Measurements from ENCODE around the gene CKAP5. TPM values are rescaled to one million over a fixed set of nuclear protein-coding genes. Genes with fewer than 3 reads are reported as not detected.

CKAP5 gene
- total RNA-seq, 4 donors from 2014 or later, result 30.7 to 42.3 (median 36.5) TPM

DNA sequence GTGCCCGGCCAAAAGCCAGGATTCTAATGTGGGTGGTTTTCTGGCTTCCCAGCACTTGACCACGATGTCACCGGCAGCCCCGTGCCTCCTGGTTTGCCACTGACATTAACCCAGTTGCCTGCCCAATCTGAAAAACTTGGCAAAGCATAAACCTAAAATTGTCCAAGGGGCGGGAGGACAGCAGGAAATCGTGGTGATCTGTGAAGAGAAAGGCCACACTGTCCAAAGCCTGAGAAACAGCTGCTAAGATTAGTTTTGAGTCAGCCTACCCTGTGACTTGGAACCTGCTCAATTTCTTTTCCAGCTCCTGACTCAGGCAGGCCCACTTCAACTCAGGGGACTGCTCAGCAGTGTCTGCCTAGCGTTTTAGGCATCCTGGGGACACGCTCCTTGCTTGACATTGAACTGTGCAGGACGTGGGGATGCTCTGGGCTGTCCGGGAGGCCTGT lies 135.2 kb downstream of the CKAP5 start:
- TF ChIP-seq, protein P1, sequence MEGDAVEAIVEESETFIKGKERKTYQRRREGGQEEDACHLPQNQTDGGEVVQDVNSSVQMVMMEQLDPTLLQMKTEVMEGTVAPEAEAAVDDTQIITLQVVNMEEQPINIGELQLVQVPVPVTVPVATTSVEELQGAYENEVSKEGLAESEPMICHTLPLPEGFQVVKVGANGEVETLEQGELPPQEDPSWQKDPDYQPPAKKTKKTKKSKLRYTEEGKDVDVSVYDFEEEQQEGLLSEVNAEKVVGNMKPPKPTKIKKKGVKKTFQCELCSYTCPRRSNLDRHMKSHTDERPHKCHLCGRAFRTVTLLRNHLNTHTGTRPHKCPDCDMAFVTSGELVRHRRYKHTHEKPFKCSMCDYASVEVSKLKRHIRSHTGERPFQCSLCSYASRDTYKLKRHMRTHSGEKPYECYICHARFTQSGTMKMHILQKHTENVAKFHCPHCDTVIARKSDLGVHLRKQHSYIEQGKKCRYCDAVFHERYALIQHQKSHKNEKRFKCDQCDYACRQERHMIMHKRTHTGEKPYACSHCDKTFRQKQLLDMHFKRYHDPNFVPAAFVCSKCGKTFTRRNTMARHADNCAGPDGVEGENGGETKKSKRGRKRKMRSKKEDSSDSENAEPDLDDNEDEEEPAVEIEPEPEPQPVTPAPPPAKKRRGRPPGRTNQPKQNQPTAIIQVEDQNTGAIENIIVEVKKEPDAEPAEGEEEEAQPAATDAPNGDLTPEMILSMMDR (IDR thresholded peaks at IDR 0.05; ENCODE audit: low read depth), result no peak

DNA sequence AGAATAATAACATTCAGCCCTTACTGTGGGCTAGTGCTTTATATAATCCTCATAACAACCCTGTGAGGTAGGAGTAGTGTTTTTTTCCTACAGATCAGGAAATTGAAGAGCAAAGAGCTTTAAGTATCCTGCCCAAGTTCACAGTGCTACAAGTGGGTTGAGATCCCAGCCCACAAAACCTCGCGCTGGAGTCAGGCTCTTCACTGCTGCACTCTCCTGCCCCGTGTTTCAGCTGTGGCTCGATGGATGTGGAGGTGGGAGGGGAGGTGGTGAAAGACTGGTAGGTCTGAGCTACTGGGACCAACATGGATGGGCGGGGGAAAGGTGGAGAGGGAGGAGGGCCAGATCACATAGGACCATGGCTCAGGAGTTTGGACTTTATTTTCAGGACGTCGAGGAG lies 139.2 kb downstream of the CKAP5 start:
- TF ChIP-seq, protein P1 (IDR thresholded peaks at IDR 0.05; ENCODE audit: low read depth), result no peak

DNA sequence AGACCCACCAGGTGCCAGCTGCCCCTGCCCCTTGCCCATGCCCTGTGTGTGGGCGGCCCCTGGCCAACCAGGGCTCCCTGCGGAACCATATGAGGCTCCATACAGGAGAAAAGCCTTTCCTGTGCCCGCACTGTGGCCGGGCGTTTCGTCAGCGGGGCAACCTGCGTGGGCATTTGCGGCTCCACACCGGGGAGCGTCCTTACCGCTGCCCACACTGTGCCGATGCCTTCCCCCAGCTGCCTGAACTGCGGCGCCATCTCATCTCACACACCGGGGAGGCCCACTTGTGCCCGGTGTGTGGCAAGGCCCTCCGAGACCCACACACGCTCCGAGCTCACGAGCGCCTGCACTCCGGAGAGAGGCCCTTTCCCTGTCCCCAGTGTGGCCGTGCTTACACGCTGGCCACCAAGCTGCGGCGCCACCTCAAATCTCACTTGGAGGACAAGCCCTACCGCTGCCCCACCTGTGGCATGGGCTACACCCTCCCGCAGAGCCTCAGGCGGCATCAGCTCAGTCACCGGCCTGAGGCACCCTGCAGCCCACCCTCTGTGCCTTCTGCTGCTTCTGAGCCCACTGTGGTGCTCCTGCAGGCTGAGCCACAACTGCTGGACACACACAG lies 140.9 kb downstream of the CKAP5 start:
- TF ChIP-seq, protein P1 (IDR thresholded peaks at IDR 0.05; ENCODE audit: low read depth), result no peak

DNA sequence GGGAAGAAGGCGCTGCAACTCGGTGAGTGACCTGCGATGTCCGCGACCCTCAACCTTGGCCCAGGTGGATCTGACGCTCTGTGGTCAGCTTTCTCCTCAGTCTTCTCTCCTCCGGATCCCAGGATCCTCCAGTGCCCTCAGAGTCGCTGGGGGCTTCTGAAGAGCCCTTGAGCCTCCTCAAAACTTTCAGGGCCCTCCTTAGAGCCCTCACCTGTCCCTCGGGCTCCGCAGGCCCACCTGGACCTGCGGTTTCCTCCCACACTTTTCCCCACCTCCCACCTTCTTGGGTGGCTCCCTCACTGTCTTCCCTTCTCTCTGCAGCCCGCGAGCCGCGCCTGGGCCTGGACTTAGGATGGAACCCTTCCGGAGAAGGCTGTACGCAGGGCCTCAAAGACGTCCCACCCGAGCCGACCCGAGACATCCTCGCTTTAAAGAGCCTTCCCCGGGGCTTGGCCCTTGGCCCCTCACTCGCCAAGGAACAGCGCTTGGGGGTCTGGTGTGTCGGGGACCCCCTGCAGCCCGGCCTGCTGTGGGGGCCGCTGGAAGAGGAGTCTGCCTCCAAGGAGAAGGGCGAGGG lies 144.9 kb downstream of the CKAP5 start:
- TF ChIP-seq, protein P1 (IDR thresholded peaks at IDR 0.05; ENCODE audit: low read depth), result no peak

DNA sequence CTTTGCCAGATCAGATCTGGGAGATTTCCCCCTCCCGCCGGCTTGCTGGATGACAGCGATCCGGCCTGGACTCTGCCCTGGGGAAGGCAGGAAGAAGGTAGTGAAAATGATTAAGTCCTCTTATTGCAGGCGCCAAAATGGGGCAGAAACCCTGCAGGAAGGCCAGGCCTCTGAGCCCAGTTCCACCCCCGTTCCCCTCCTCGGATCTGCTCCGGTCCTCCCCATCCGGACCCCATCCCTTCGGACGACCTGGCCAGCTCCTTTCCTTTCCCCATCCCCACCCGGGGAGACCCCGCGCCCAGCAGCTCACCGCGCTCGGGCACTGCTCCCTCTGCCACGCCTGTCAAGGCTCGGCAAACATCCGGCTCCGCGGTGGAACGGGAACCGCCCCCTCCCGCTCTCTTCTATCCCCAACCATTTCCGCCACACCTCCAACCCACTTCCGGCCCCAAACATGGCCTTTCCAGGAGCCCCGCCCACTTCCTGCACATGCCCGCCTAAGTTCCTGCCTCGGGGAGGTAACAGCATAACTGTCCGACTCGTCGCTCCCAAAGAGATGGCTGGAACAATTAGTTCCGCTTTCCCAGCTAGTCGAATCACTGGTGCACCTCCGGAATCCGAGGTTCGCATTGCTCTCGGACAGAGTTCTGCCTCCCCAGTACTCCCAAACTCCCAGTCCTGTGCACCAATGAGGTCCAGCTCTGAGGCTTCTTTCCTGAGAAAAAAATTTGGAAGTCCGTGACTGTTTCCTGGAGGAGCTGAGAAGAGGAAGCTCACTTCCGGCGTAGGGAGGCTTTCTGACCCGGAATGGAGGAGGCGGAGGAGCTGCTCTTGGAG lies 145.6 kb downstream of the CKAP5 start, which contains the start of the genes ARHGAP1 and ZNF408:
ARHGAP1 (minus strand) TSS at position 379 of the 837 bp plus-strand sequence. CDS start 4,512 bp downstream, outside the sequence.
ZNF408 (plus strand) TSS at position 791 of the 837 bp plus-strand sequence; CDS start at position 808, 17 bp downstream.
- TF ChIP-seq, protein P1 (IDR thresholded peaks at IDR 0.05; ENCODE audit: low read depth), result no peak

DNA sequence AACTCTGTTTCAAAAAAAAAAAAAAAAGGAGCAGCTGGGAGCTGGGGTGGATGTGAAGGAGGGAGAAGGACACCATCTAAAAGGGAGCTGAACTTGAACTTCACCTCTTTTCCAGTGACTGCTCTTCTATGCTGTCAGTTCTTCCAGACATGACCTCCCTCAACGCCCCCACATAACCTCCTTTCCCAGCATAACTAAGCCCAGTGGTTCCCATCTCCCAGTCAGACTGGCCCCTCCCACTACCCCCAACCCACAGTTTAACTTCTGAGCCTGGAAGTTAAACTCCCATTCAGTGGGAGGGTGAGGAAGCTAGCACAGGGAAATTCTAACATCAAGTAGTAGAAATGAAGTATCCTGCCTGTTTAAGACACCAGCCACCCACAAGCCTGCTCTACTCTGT lies 147.5 kb downstream of the CKAP5 start:
- TF ChIP-seq, protein P1 (IDR thresholded peaks at IDR 0.05; ENCODE audit: low read depth), result no peak

DNA sequence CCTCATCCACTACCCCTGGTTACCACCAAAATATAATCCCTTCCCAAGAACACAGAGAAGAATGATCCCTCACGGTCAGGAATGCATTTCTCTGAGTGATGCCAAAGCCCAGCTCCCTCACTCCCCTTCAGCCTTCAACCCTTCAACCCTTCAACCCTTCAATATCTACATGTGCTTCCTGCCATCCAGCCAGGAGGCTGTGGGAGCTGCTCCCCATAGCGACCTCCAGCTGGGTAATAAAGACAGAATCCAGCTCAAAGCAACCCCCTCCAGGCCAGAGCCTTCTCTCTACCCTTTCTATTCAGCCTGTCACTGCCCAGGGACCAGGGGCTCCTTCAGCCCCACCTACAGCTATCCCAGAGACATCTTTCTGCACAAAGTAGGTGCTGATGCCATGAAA lies 148.4 kb downstream of the CKAP5 start:
- TF ChIP-seq, protein P1 (IDR thresholded peaks at IDR 0.05; ENCODE audit: low read depth), result no peak
